ENCODE measurements around the gene EFCAB11.
A peak's percentile ranks its signal among the peaks of the same experiment; 100 is the strongest.

The EFCAB11 gene

GRCh38 chr14:89955745-89956660 lies 1.5 kb upstream of the EFCAB11 start, which contains the start of gene TDP1:
TDP1 (plus strand) TSS chr14:89955927; CDS start chr14:89963115, 7,188 bp downstream.
- Histone ChIP-seq H3K9me3 (ENCODE audit: low read length) (no peaks in the 10 kb centered on the region), H3K4me3 (ENCODE audit: low read depth in 1 of 2, low read length in 2 of 2) (peak within 1 kb of the TSS; percentile 77 to 89), H3K27ac (ENCODE audit: low read depth, low read length) (peak within 1 kb of the TSS; percentile 77), H3K36me3 (ENCODE audit: insufficient read depth, low read length) (no peaks in the 10 kb centered on the region), H3K4me1 (ENCODE audit: insufficient read depth, low read length) (peaks cover 19% of the 10 kb centered on the region), H3K27me3 (ENCODE audit: control insufficient read depth in 1 of 2, insufficient read depth in 2 of 2, low read length in 2 of 2) (no peaks in the 10 kb centered on the region), H3K9ac (ENCODE audit: low read length) (peak within 1 kb of the TSS; percentile 69)

DNA sequence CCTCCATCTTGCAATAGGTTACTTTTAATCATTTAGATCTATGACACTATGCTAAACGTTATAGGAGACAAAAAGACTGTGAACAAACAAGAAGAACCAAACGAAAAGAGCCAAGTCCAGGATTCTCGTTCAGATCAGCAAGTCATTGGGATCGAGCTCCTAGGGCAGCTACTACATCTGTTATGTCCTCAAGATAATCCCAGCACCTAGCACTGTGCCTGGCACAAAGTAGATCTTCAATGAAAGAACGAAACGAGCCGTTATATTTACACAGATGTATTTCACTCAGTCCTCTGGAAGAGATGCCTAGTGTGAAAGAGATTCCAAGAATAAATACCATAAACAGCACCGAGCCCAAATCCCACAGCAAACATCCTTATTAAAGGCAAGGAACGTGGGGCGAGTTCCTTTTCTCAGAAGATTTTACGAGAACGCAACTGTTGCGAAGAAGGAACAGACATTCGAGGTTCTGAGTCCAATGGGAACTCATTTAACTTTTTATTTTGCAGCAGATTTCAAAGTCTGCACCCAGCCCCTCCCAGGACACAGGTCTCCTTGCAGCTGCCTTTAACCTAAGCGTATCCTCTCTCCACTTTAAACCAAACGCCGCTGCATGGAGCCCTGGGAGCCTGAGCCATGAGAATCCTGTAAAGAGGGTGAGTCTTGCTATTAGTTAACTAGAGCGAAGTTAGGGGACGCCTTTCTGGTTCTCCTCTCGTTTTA lies 653 bp upstream of the EFCAB11 start:
- no peaks in the 10 kb centered on the region for H3K36me3 ChIP-seq (ENCODE audit: insufficient read depth, low read length)
- H3K27ac ChIP-seq (ENCODE audit: low read depth, low read length): peak overlapping the region; percentile 77

DNA sequence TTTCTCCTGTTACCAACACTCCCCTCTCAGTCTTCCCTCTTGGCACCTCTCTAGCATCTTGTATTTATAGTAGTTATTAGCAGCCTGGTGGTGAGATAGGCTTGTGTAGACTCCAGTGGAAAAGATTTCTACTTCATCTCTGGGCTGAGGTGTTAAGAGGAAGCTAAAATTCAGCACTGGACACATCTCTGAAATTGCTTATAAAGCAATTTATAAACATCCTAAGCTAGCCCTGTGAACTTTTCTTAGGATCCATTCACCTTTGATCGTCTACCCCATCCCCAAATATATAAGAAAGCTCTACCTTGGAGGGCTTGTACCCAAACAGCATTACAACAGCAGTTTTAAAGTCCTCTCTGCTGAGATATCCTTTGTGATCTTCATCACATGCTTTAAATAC lies 928 bp downstream of the EFCAB11 start:
- Histone ChIP-seq H3K36me3 (ENCODE audit: insufficient read depth, low read length) (no peaks in the 10 kb centered on the region), H3K4me1 (ENCODE audit: insufficient read depth, low read length) (peaks cover 19% of the 10 kb centered on the region), H3K27ac (ENCODE audit: low read depth, low read length) (no peak overlapping the region), H3K9me3 (ENCODE audit: low read length) (no peaks in the 10 kb centered on the region), H3K4me3 (ENCODE audit: low read depth in 1 of 2, low read length in 2 of 2) (no peak overlapping the region), H3K27me3 (ENCODE audit: control insufficient read depth in 1 of 2, insufficient read depth in 2 of 2, low read length in 2 of 2) (no peaks in the 10 kb centered on the region), H3K9ac (ENCODE audit: low read length) (no peak overlapping the region)

More for the DNA sequence above, 653 bp upstream of the EFCAB11 start:
- Histone ChIP-seq H3K9ac (ENCODE audit: low read length) (peak overlapping the region; percentile 69), H3K4me1 (ENCODE audit: insufficient read depth, low read length) (peaks cover 19% of the 10 kb centered on the region), H3K27me3 (ENCODE audit: control insufficient read depth in 1 of 2, insufficient read depth in 2 of 2, low read length in 2 of 2) (no peaks in the 10 kb centered on the region), H3K9me3 (ENCODE audit: low read length) (no peaks in the 10 kb centered on the region), H3K4me3 (ENCODE audit: low read depth in 1 of 2, low read length in 2 of 2) (peak overlapping the region; percentile 50 to 89)

GRCh38 chr14:89952576-89952975 lies 2.0 kb downstream of the EFCAB11 start:
- Histone ChIP-seq H3K27me3 (ENCODE audit: control insufficient read depth in 1 of 2, insufficient read depth in 2 of 2, low read length in 2 of 2) (no peaks in the 10 kb centered on the region), H3K36me3 (ENCODE audit: insufficient read depth, low read length) (no peaks in the 10 kb centered on the region), H3K27ac (ENCODE audit: low read depth, low read length) (no peak overlapping the region), H3K4me3 (ENCODE audit: low read depth in 1 of 2, low read length in 2 of 2) (no peak overlapping the region), H3K9me3 (ENCODE audit: low read length) (no peaks in the 10 kb centered on the region), H3K9ac (ENCODE audit: low read length) (no peak overlapping the region), H3K4me1 (ENCODE audit: insufficient read depth, low read length) (peaks cover 19% of the 10 kb centered on the region)

- no peaks in the 10 kb centered on the region for H3K27me3 ChIP-seq (ENCODE audit: control insufficient read depth in 1 of 2, insufficient read depth in 2 of 2, low read length in 2 of 2)
- no peaks in the 10 kb centered on the region for H3K4me1 ChIP-seq (ENCODE audit: insufficient read depth, low read length)
- no peaks in the 10 kb centered on the region for H3K9me3 ChIP-seq (ENCODE audit: low read length)
- no peak overlapping the region for H3K4me3 ChIP-seq (ENCODE audit: low read depth in 1 of 2, low read length in 2 of 2)
- no peak overlapping the region for H3K9ac ChIP-seq (ENCODE audit: low read length)
- no peaks in the 10 kb centered on the region for H3K36me3 ChIP-seq (ENCODE audit: insufficient read depth, low read length)
- no peak overlapping the region for H3K27ac ChIP-seq (ENCODE audit: low read depth, low read length)
These were observed 7.2 kb downstream of the EFCAB11 start for GRCh38 chr14:89947344-89947743.

DNA sequence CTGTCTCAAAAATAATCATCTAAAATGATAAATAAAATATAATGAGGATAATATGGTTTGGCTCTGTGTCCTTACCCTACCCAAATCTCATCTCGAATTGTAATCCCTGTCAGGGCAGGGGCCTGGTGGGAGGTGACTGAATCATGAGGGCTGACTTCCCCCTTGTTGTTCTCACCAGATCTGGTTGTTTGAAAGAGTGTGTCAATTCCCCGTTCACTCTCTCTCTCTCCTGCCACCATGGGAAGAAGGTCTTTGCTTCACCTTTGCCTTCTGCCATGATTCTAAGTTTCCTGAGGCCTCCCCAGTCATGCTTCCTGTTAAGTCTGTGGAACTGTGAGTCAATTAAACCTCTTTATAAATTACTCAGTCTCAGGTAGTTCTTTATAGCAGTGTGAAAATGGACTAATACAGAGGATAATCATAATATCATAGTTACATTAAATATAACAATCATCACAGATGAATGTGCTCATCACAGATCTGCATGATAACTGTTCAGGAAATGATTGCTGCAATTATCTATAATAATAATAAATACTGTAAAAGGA lies 12.6 kb downstream of the EFCAB11 start:
- H3K9me3 ChIP-seq (ENCODE audit: low read length): no peaks in the 10 kb centered on the region
- H3K4me3 ChIP-seq (ENCODE audit: low read depth in 1 of 2, low read length in 2 of 2): no peak overlapping the region
- H3K27me3 ChIP-seq (ENCODE audit: control insufficient read depth in 1 of 2, insufficient read depth in 2 of 2, low read length in 2 of 2): no peaks in the 10 kb centered on the region
- no peak overlapping the region for H3K9ac ChIP-seq (ENCODE audit: low read length)
- H3K27ac ChIP-seq (ENCODE audit: low read depth, low read length): no peak overlapping the region
- H3K4me1 ChIP-seq (ENCODE audit: insufficient read depth, low read length): no peaks in the 10 kb centered on the region
- no peaks in the 10 kb centered on the region for H3K36me3 ChIP-seq (ENCODE audit: insufficient read depth, low read length)

DNA sequence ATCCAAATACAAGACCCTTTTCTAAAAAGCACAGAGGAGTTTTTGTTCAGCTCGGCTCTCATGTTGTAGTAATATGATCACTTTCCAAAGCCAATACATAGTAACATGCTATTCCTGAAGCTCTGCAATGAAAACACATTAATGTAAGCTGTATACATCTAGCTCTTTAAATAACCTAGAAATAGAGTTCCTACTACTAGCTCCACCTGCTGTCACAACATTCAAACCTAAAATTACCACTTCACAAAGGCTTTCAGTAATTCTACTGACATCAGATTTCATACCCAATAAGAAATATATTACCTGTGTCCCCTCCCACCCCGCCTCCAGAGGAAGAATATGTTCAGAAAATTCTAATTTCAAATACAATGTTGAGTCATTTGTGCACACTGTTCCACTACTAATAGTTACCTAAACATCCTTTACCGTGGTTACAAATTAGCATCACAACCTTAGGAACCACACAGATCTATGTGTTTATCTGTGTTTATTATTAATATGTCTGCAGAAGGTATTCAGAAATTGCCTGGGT lies 17.8 kb downstream of the EFCAB11 start:
- H3K9ac ChIP-seq (ENCODE audit: low read length): no peak overlapping the region
- H3K27ac ChIP-seq (ENCODE audit: low read depth, low read length): no peak overlapping the region
- H3K36me3 ChIP-seq (ENCODE audit: insufficient read depth, low read length): no peaks in the 10 kb centered on the region

DNA sequence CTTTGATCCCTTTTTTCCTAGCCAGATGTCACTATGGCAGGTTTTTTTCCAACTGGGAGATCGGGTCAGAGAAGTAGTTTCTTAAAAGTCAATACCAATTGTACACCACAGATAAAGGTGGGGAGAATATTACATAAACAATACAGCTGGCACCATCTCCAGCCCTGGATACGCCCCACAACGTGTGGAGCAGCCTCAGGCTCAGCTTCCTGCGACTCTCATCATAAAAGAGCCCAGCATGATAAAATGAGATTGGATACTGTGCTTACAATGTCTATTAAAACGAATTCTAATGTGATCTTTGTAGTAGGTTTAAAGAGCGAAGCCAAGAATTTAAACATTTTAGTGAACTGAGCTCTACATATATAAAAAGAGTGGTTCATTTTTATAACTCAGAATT lies 21.5 kb downstream of the EFCAB11 start:
- Histone ChIP-seq H3K9ac (ENCODE audit: low read length) (no peak overlapping the region), H3K9me3 (ENCODE audit: low read length) (no peaks in the 10 kb centered on the region), H3K27ac (ENCODE audit: low read depth, low read length) (no peak overlapping the region), H3K4me1 (ENCODE audit: insufficient read depth, low read length) (no peaks in the 10 kb centered on the region), H3K4me3 (ENCODE audit: low read depth in 1 of 2, low read length in 2 of 2) (no peak overlapping the region), H3K27me3 (ENCODE audit: control insufficient read depth in 1 of 2, insufficient read depth in 2 of 2, low read length in 2 of 2) (no peaks in the 10 kb centered on the region), H3K36me3 (ENCODE audit: insufficient read depth, low read length) (peaks cover 5% of the 10 kb centered on the region)

More for the DNA sequence above, 17.8 kb downstream of the EFCAB11 start:
- no peaks in the 10 kb centered on the region for H3K27me3 ChIP-seq (ENCODE audit: control insufficient read depth in 1 of 2, insufficient read depth in 2 of 2, low read length in 2 of 2)
- no peaks in the 10 kb centered on the region for H3K9me3 ChIP-seq (ENCODE audit: low read length)
- H3K4me3 ChIP-seq (ENCODE audit: low read depth in 1 of 2, low read length in 2 of 2): no peak overlapping the region
- H3K4me1 ChIP-seq (ENCODE audit: insufficient read depth, low read length): no peaks in the 10 kb centered on the region

- Histone ChIP-seq H3K27ac (ENCODE audit: low read depth, low read length) (no peak overlapping the region), H3K36me3 (ENCODE audit: insufficient read depth, low read length) (peaks cover 5% of the 10 kb centered on the region), H3K27me3 (ENCODE audit: control insufficient read depth in 1 of 2, insufficient read depth in 2 of 2, low read length in 2 of 2) (no peaks in the 10 kb centered on the region), H3K4me1 (ENCODE audit: insufficient read depth, low read length) (no peaks in the 10 kb centered on the region), H3K9ac (ENCODE audit: low read length) (no peak overlapping the region), H3K9me3 (ENCODE audit: low read length) (no peaks in the 10 kb centered on the region), H3K4me3 (ENCODE audit: low read depth in 1 of 2, low read length in 2 of 2) (no peak overlapping the region)
These were observed 27.2 kb downstream of the EFCAB11 start for GRCh38 chr14:89927186-89927865.

DNA sequence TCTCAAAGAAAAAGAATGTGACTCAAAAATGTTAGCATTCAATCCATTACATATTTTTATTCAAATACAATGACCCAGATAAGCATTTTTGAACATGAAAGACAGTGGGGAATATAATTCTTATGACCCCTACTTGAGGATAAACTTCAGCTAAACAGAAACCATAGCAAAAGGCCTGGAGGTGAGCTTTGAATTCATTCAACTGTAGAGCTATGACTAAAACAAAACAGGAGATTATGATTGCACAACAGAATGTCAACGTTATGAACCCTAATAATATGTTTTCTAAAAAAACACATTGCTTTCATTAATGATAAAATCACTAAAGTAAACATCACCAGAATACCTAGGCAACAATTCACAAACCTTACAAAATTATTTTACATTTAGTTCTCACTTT lies 27.8 kb downstream of the EFCAB11 start:
- Histone ChIP-seq H3K27me3 (ENCODE audit: control insufficient read depth in 1 of 2, insufficient read depth in 2 of 2, low read length in 2 of 2) (no peaks in the 10 kb centered on the region), H3K36me3 (ENCODE audit: insufficient read depth, low read length) (peaks cover 5% of the 10 kb centered on the region), H3K4me3 (ENCODE audit: low read depth in 1 of 2, low read length in 2 of 2) (no peak overlapping the region), H3K4me1 (ENCODE audit: insufficient read depth, low read length) (no peaks in the 10 kb centered on the region), H3K9ac (ENCODE audit: low read length) (no peak overlapping the region), H3K9me3 (ENCODE audit: low read length) (no peaks in the 10 kb centered on the region), H3K27ac (ENCODE audit: low read depth, low read length) (no peak overlapping the region)

GRCh38 chr14:89924268-89924667 lies 30.3 kb downstream of the EFCAB11 start:
- no peak overlapping the region for H3K27ac ChIP-seq (ENCODE audit: low read depth, low read length)
- no peaks in the 10 kb centered on the region for H3K36me3 ChIP-seq (ENCODE audit: insufficient read depth, low read length)
- H3K4me3 ChIP-seq (ENCODE audit: low read depth in 1 of 2, low read length in 2 of 2): no peak overlapping the region
- no peaks in the 10 kb centered on the region for H3K27me3 ChIP-seq (ENCODE audit: control insufficient read depth in 1 of 2, insufficient read depth in 2 of 2, low read length in 2 of 2)
- H3K9ac ChIP-seq (ENCODE audit: low read length): no peak overlapping the region
- H3K4me1 ChIP-seq (ENCODE audit: insufficient read depth, low read length): no peaks in the 10 kb centered on the region
- H3K9me3 ChIP-seq (ENCODE audit: low read length): no peaks in the 10 kb centered on the region
